Retinal pigment epithelial cell (primary cell): Measurements from ENCODE around the gene APOB.

ENCODE experiments used
- DNase-seq: peaks from one replicate; pipeline ENCODE4 v3.0.0-alpha.2; 2010; ENCODE audit warnings: low read depth
- H3K4me3 ChIP-seq: 2 replicates; pipeline ENCODE4 v1.5.1; 2011; ENCODE audit warnings: mild to moderate bottlenecking, low read length, control low read depth, moderate library complexity
- CTCF ChIP-seq: conservative IDR thresholded peaks from 2 replicates; pipeline ENCODE4 v1.5.1; 2011; ENCODE audit warnings: low read depth, low read length, control low read depth, inconsistent platforms

Gene APOB

DNA sequence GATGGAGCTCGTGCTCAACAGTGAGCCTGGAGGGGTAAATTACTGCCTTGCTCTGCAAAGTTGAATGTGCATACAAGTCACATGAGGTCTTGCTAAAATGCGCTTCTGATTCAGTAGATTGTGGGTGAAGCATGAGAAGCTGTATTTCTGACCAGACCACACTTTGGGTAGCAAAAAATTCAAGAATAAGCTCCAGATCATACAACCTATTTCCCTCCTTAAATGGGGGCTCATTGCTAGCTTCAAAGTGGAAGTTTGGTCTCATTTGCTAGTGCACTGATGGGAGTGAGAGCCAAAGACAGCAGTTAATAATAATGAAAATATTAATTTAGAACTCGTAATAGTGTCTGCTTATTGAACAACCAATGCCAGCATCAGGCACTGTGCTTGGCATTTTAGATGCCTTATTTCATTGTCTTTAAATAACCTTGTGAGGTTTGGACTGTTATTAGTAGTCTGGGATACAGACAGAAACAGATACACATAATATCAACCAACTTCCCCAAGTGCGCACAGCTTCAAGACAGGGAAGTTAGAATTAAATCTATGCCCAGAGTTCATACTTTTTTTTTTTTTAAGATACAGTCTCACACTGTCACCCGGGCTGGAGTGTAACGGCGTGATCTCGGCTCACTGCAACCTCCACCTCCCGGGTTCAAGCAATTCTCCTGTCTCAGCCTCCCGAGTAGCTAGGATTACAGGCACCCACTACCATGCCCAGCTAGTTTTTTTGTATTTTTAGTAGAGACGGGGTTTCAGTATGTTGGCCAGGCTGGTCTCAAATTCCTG is 18.0 kb downstream of the APOB start:
- DNase-seq: no peak
- no peak overlapping the region for H3K4me3 ChIP-seq
- TF ChIP-seq CTCF: no peak

- no peak for TF ChIP-seq CTCF
- H3K4me3 ChIP-seq: no peak overlapping the region
- DNase-seq: no peak
Observed at GRCh38 chr2:21024722-21025389, 19.0 kb downstream of the APOB start.

DNA sequence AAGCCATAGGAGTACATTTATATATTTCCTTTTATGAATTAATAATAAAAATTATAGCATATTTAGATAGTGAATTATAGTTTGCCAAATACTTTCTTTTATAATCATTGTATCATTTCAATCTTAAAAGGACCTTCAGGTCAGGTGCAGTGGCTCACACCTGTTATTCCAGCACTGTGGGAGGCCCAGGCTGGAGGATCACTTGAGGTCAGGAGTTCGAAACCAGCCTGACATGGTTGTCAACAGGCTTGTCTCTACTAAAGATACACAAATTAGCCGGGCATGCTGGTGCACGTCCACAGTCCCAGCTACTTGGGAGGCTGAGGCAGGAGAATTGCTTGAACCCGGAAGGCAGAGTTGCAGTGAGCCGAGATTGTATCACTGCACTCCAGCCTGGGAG is 19.7 kb downstream of the APOB start:
- TF ChIP-seq CTCF: no peak
- no peak for DNase-seq
- H3K4me3 ChIP-seq: no peak overlapping the region

DNA sequence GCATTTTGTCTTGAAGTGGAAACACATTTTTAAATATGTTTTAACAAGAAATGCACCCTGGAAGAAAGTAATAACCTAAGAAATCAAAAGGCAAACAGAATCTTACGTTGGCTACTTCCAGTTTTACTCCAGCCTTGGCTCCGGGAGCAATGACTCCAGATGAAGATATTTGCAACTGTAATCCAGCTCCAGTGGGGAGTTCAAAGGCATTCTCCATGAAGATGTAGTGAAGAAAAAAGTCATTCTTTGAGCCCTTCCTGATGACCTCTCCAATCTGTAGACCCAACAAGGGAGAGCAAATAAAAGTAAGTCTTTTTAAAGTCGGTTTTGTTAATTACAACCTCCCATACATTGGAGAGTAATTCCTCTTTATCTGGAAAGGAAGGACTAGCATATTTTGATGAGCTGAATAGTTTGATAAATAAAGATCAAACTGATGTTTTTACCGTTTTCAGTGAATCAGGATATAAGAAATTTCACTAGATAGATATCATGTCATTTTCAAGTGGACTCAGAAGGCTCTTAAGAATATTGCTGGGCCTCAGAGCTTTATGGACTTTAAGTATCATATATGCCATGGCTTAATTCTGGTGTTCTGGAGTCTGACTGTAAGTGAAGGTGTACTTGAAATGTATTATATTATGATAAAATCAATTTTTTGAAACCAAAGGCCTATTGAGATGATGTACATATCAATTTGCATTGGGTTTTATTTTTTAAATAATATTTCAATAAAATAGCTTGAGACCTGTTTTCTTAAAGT is 20.3 kb downstream of the APOB start:
- no peak overlapping the region for H3K4me3 ChIP-seq
- TF ChIP-seq CTCF: no peak
- no peak for DNase-seq

GRCh38 chr2:21022792-21023367 is 21.0 kb downstream of the APOB start:
- TF ChIP-seq CTCF: no peak
- no peak for DNase-seq
- H3K4me3 ChIP-seq: no peak overlapping the region

DNA sequence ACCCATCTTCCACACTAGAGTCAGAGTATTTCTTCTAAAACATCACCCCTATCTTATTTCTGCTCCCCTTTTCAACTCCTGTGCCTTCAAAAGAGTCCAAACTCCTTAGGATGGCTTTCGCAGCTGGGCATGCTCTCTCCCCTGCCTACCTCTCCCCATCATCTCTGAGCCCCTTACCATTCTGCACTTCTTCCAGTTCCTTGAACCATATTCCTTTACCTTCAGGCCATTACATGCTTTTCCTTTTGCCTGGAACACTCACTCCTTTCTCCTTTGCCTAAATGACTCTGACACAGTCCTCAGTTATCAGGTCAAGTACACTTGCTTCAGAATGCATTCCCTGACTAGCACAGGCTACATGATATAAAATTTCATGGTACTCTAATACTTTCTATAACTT is 22.4 kb downstream of the APOB start:
- no peak overlapping the region for H3K4me3 ChIP-seq
- no peak for TF ChIP-seq CTCF
- no peak for DNase-seq
